Skeletal muscle tissue (tissue), 4 donors: ENCODE results near the gene SLC24A3. TPM values are rescaled to one million over a fixed set of nuclear protein-coding genes. Genes with fewer than 3 reads are reported as not detected.

Experiments used
- H3K27ac ChIP-seq: one replicate; pipeline ENCODE4 v1.7.0; 2013; ENCODE audit warnings: mild to moderate bottlenecking, low read depth, low read length, inconsistent platforms
- H3K27me3 ChIP-seq, 3 donors: one replicate each; pipeline ENCODE4 v1.7.0; 2013; ENCODE audit warnings: low read length in 3 of 3; ENCODE audit not compliant: control insufficient read depth in 3 of 3, insufficient read depth in 3 of 3
- H3K36me3 ChIP-seq, 3 donors: one replicate each; pipeline ENCODE4 v1.7.0; 2013; ENCODE audit warnings: low read length in 3 of 3; ENCODE audit not compliant: control insufficient read depth in 3 of 3, insufficient read depth in 3 of 3
- H3K4me1 ChIP-seq, 3 donors: one replicate each; pipeline ENCODE4 v1.7.0; 2013; ENCODE audit warnings: low read length in 3 of 3, mild to moderate bottlenecking in 3 of 3; ENCODE audit not compliant: control insufficient read depth in 3 of 3, insufficient read depth in 3 of 3
- H3K4me3 ChIP-seq, 3 donors: one replicate each; pipeline ENCODE4 v1.7.0; 2013; ENCODE audit warnings: low read length in 3 of 3
- H3K9ac ChIP-seq, 3 donors: one replicate each; pipeline ENCODE4 v1.7.0; 2013; ENCODE audit warnings: low read length in 3 of 3, mild to moderate bottlenecking in 3 of 3, moderate library complexity in 2 of 3, low read depth in 1 of 3
- H3K9me3 ChIP-seq, 3 donors: one replicate each; pipeline ENCODE4 v1.7.0; 2013; ENCODE audit warnings: low read length in 3 of 3; ENCODE audit not compliant: control insufficient read depth in 3 of 3
- total RNA-seq: library from RNA; depleted of rRNA; stranded (reverse); fragments of >200 nt; gene quantifications from one replicate; pipeline ENCODE4 v1.2.3, GENCODE V29; 2014
- donor health status: Osteomylitis.

The SLC24A3 gene
- total RNA-seq, 1 donor from 2014 or later = 15.7 TPM

- H3K4me1 ChIP-seq = peaks cover 0 to 6% (median 2%) of the 10 kb centered on the region in 3 donors
- no peak overlapping the region for H3K4me3 ChIP-seq
- peaks cover 0 to 4% (median 0%) of the 10 kb centered on the region in 3 donors for H3K36me3 ChIP-seq
- no peaks in the 10 kb centered on the region for H3K27me3 ChIP-seq
- no peak overlapping the region for H3K9ac ChIP-seq
- no peaks in the 10 kb centered on the region for H3K9me3 ChIP-seq
- H3K27ac ChIP-seq = no peak overlapping the region
Observed at GRCh38 chr20:19236371-19237055, 24.1 kb downstream of the SLC24A3 start.

GRCh38 chr20:19241440-19241839 is 29.0 kb downstream of the SLC24A3 start:
- peaks cover 0 to 4% (median 0%) of the 10 kb centered on the region in 3 donors for H3K36me3 ChIP-seq
- H3K27ac ChIP-seq = no peak overlapping the region
- peaks cover 0 to 5% (median 0%) of the 10 kb centered on the region in 3 donors for H3K4me1 ChIP-seq
- no peaks in the 10 kb centered on the region for H3K9me3 ChIP-seq
- H3K4me3 ChIP-seq = no peak overlapping the region
- no peak overlapping the region for H3K9ac ChIP-seq
- H3K27me3 ChIP-seq = no peaks in the 10 kb centered on the region

GRCh38 chr20:19244291-19244690 is 31.8 kb downstream of the SLC24A3 start:
- H3K4me3 ChIP-seq = no peak overlapping the region
- no peaks in the 10 kb centered on the region for H3K27me3 ChIP-seq
- no peak overlapping the region for H3K27ac ChIP-seq
- no peak overlapping the region for H3K9ac ChIP-seq
- no peaks in the 10 kb centered on the region for H3K9me3 ChIP-seq
- H3K36me3 ChIP-seq = no peaks in the 10 kb centered on the region
- H3K4me1 ChIP-seq = peaks cover 0 to 5% (median 0%) of the 10 kb centered on the region in 3 donors

GRCh38 chr20:19249106-19249879 is 36.9 kb downstream of the SLC24A3 start:
- Histone ChIP-seq H3K4me3 (no peak overlapping the region), H3K4me1 (peaks cover 0 to 26% (median 2%) of the 10 kb centered on the region in 3 donors), H3K36me3 (no peaks in the 10 kb centered on the region), H3K9ac (no peak overlapping the region), H3K27ac (no peak overlapping the region), H3K9me3 (no peaks in the 10 kb centered on the region), H3K27me3 (no peaks in the 10 kb centered on the region)

GRCh38 chr20:19250346-19250745 is 37.9 kb downstream of the SLC24A3 start:
- Histone ChIP-seq H3K27ac (no peak overlapping the region), H3K27me3 (no peaks in the 10 kb centered on the region), H3K4me3 (no peak overlapping the region), H3K9me3 (no peaks in the 10 kb centered on the region), H3K36me3 (no peaks in the 10 kb centered on the region), H3K9ac (no peak overlapping the region), H3K4me1 (peaks cover 2 to 31% (median 7%) of the 10 kb centered on the region in 3 donors)

- H3K9me3 ChIP-seq = no peaks in the 10 kb centered on the region
- H3K4me3 ChIP-seq = no peak overlapping the region
- H3K36me3 ChIP-seq = no peaks in the 10 kb centered on the region
- peaks cover 2 to 34% (median 7%) of the 10 kb centered on the region in 3 donors for H3K4me1 ChIP-seq
- no peak overlapping the region for H3K9ac ChIP-seq
- no peak overlapping the region for H3K27ac ChIP-seq
- no peaks in the 10 kb centered on the region for H3K27me3 ChIP-seq
Observed at GRCh38 chr20:19251506-19251905, 39.1 kb downstream of the SLC24A3 start.

GRCh38 chr20:19251958-19252357 is 39.5 kb downstream of the SLC24A3 start:
- H3K36me3 ChIP-seq = no peaks in the 10 kb centered on the region
- no peak overlapping the region for H3K4me3 ChIP-seq
- no peak overlapping the region for H3K9ac ChIP-seq
- no peak overlapping the region for H3K27ac ChIP-seq
- no peaks in the 10 kb centered on the region for H3K27me3 ChIP-seq
- peaks cover 6 to 37% (median 8%) of the 10 kb centered on the region in 3 donors for H3K4me1 ChIP-seq
- H3K9me3 ChIP-seq = no peaks in the 10 kb centered on the region

- H3K4me1 ChIP-seq = peaks cover 12 to 42% (median 14%) of the 10 kb centered on the region in 3 donors
- H3K36me3 ChIP-seq = no peaks in the 10 kb centered on the region
- H3K27me3 ChIP-seq = no peaks in the 10 kb centered on the region
- no peak overlapping the region for H3K9ac ChIP-seq
- no peaks in the 10 kb centered on the region for H3K9me3 ChIP-seq
- no peak overlapping the region for H3K27ac ChIP-seq
- H3K4me3 ChIP-seq = no peak overlapping the region
Observed at GRCh38 chr20:19252451-19253120, 40.1 kb downstream of the SLC24A3 start.

- H3K9ac ChIP-seq = no peak overlapping the region
- H3K4me3 ChIP-seq = no peak overlapping the region
- peaks cover 17 to 42% (median 19%) of the 10 kb centered on the region in 3 donors for H3K4me1 ChIP-seq
- H3K36me3 ChIP-seq = no peaks in the 10 kb centered on the region
- H3K27me3 ChIP-seq = no peaks in the 10 kb centered on the region
- H3K9me3 ChIP-seq = no peaks in the 10 kb centered on the region
- H3K27ac ChIP-seq = no peak overlapping the region
Observed at GRCh38 chr20:19253316-19253715, 40.9 kb downstream of the SLC24A3 start.
